PFSK-1 (cell line): ENCODE data around the gene TRIP10.

ENCODE experiments used
- FOXP2 ChIP-seq: optimal IDR thresholded peaks from 2 replicates; pipeline ENCODE3; 2011; ENCODE audit warnings: borderline replicate concordance, control low read depth, inconsistent platforms; ENCODE audit not compliant: insufficient read depth; ENCODE audit errors: extremely low read length, extremely low read depth
- POLR2AphosphoS5 ChIP-seq: IDR thresholded peaks from 2 replicates; pipeline ENCODE4 v1.6.1; 2012; ENCODE audit warnings: low read depth, mild to moderate bottlenecking, control low read depth, low read length, moderate library complexity
- SIN3A ChIP-seq: IDR thresholded peaks from 2 replicates; pipeline ENCODE4 v1.6.1; 2012; ENCODE audit warnings: mild to moderate bottlenecking, low read length, moderate library complexity, borderline replicate concordance; ENCODE audit not compliant: insufficient read depth
- TF ChIP-seq, protein P1 (sequence below), 2 experiments: IDR thresholded peaks; 2 replicates each; pipeline versions ENCODE4 v1.6.1 to v1.8.0; 2011 to 2012; ENCODE audit warnings: low read depth in 2 of 2, low read length in 2 of 2, control low read depth in 1 of 2, inconsistent platforms in 1 of 2, mild to moderate bottlenecking in 1 of 2, moderate library complexity in 1 of 2; ENCODE audit not compliant: insufficient read depth in 1 of 2

DNA sequence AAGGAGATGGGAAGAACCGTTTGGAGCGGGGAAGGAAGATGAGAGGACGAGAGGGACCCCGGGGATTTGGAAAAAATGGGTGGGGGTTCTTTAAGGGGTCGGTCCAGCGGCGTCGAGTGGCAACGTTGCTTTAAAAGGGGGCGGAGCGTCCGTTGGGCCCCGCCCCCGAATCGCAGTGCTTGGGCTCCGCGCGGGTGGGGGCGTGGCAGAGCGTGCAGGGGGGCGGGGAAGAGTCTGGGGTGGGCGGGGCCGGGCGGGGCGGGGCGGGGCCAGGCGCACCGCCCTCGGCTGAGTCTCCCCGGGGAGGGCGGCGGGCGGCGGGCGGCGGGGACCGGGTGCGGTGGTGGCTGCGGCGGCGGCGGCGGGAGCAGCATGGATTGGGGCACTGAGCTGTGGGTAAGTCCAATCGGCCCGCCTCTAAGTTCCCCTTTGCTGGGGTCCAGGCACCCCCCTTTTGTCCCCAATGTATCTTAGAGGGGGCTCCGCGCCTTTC is at the start of gene TRIP10:
- TF ChIP-seq POLR2AphosphoS5 (no peak), SIN3A (no peak), FOXP2 (no peak)
- TF ChIP-seq, protein P1, sequence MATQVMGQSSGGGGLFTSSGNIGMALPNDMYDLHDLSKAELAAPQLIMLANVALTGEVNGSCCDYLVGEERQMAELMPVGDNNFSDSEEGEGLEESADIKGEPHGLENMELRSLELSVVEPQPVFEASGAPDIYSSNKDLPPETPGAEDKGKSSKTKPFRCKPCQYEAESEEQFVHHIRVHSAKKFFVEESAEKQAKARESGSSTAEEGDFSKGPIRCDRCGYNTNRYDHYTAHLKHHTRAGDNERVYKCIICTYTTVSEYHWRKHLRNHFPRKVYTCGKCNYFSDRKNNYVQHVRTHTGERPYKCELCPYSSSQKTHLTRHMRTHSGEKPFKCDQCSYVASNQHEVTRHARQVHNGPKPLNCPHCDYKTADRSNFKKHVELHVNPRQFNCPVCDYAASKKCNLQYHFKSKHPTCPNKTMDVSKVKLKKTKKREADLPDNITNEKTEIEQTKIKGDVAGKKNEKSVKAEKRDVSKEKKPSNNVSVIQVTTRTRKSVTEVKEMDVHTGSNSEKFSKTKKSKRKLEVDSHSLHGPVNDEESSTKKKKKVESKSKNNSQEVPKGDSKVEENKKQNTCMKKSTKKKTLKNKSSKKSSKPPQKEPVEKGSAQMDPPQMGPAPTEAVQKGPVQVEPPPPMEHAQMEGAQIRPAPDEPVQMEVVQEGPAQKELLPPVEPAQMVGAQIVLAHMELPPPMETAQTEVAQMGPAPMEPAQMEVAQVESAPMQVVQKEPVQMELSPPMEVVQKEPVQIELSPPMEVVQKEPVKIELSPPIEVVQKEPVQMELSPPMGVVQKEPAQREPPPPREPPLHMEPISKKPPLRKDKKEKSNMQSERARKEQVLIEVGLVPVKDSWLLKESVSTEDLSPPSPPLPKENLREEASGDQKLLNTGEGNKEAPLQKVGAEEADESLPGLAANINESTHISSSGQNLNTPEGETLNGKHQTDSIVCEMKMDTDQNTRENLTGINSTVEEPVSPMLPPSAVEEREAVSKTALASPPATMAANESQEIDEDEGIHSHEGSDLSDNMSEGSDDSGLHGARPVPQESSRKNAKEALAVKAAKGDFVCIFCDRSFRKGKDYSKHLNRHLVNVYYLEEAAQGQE (IDR thresholded peaks at IDR 0.05; ENCODE audit: insufficient read depth in 1 of 2, low read depth in 2 of 2, low read length in 2 of 2): no peak
